ENCODE data around the gene RPS16. TPM values are rescaled to one million over a fixed set of nuclear protein-coding genes. Genes with fewer than 3 reads are reported as not detected.

The RPS16 gene
- total and polyA plus RNA-seq, 9 of the 15 experiments (the other 6 are each of a cell fraction or from before 2014, with no cell fraction given): 82.6 to 3,671 (median 2,204) TPM

DNA sequence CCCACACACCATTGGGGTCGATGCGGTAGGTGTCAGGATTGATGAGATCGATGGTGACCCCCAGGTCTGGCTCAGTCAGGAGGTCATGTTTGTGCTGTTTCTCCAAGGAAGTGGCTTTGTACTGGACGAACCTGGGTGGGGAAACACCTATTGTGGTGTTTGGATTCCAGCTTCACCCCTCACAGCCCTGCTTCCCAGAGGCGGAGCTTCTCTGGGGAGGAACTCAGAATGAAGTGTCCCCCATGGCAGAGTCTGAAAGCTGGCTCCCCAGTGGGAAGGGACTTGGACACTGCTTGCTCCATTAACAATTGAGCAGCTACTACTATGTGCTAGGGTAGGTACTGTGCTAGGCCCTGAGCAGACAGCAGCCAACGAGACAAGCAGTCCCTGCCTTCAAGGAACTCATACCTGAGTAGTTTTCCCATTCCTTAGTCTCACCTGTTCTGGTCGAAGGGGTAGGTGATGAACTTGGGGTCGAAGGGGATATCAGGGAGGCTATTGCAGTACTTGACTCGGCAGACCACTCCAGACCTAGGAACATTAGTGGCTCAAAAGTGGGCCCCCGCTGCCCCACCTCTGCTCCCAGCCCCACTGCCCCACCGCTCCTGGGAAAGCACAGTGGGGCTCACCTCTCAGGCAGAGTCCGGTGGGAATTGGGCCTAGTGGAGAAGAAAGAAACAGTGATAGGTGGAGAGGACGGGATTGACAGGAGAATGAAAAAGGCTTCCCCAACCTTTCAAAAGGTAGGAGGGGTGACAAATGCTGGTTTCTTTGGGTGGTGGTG is 45.9 kb downstream of the RPS16 start:
- peaks cover 27% of the 10 kb centered on the region for H3K79me2 ChIP-seq (ENCODE audit: control insufficient read depth, insufficient read depth, low read length)
- no peaks in the 10 kb centered on the region for H3K9me1 ChIP-seq (ENCODE audit: control insufficient read depth, insufficient read depth, low read length)
- ATAC-seq: no peak
- peaks cover 61% of the 10 kb centered on the region for H3K36me3 ChIP-seq (ENCODE audit: control insufficient read depth, insufficient read depth, low read length)
- H2AFZ ChIP-seq (ENCODE audit: low read depth, low read length): no peak overlapping the region
- in situ Hi-C loops (cut with MboI): no loop called here
- peaks cover 11 to 22% of the 10 kb centered on the region in 2 experiments for H3K4me1 ChIP-seq (replicated peaks in 1 of 2; ENCODE audit: control insufficient read depth in 2 of 2, insufficient read depth in 2 of 2, low read length in 2 of 2)
- no TSS peak for BruUV-seq (replicated peaks)
- H3K9me3 ChIP-seq (replicated peaks; ENCODE audit: control insufficient read depth, insufficient read depth, low read depth, low read length): no peaks in the 10 kb centered on the region
- ChIA-PET CTCF (ENCODE audit: low intra/inter-chr PET ratio) (no interaction called here), POLR2A (interaction anchor here (1.5 to 2.0 kb wide), 4 partner anchors 9 to 43 kb away, joined by 3 to 15 read pairs (median 7); partner anchors contain the start of gene ZFP36)
- intact Hi-C loops (cut with micrococcal nuclease): loop anchor here (2.0 kb wide), 2 partner anchors 45 to 55 kb away; partner anchors contain the start of gene SUPT5H
- 0 out of 2 replicates have a peak, but pooled peaks cover 7% of the 10 kb centered on the region for H4K20me1 ChIP-seq (replicated peaks; ENCODE audit: control insufficient read depth, insufficient read depth, low read length)
- 58% methylated on average over 12 of the region's 13 CpGs for WGBS (ENCODE audit: insufficient coverage, low coverage, missing lambda C conversion rate)
- peak overlapping the region; percentile 97 for H3K4me2 ChIP-seq (ENCODE audit: insufficient read depth, low read length)
- peak overlapping the region; percentile 96 to 97 for H3K9ac ChIP-seq (ENCODE audit: insufficient read depth in 1 of 2, low read depth in 2 of 2, low read length in 2 of 2)
- FAIRE-seq: no peak
- H3K27ac ChIP-seq (ENCODE audit: extremely low read depth, low read depth, low read length): peak overlapping the region; percentile 99; the same call in 2 of the 3 replicates
- DNase-seq (ENCODE audit: extremely low read depth in 1 of 4, low spot score in 3 of 4): no peak
- H3K27me3 ChIP-seq (ENCODE audit: control insufficient read depth in 2 of 2, insufficient read depth in 2 of 2, low read length in 2 of 2): no peaks in the 10 kb centered on the region
- peak overlapping the region; percentile 95 for H3K4me3 ChIP-seq
- TF ChIP-seq MTF1 (CRISPR knock-in tag; IDR thresholded peaks at IDR 0.05; ENCODE audit: borderline replicate concordance) (no peak), BCOR (IDR thresholded peaks at IDR 0.05) (no peak), ARID2 (IDR thresholded peaks at IDR 0.05) (no peak), TARDBP (IDR thresholded peaks at IDR 0.05) (no peak), ZBTB8A (IDR thresholded peaks at IDR 0.05; ENCODE audit: partially characterized antibody) (no peak), HDGF (IDR thresholded peaks at IDR 0.05) (no peak)
- TF ChIP-seq, protein P1, sequence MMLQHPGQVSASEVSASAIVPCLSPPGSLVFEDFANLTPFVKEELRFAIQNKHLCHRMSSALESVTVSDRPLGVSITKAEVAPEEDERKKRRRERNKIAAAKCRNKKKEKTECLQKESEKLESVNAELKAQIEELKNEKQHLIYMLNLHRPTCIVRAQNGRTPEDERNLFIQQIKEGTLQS (IDR thresholded peaks at IDR 0.05): no peak
- TF ChIP-seq, protein P1 (CRISPR knock-in tag; conservative IDR thresholded peaks at IDR 0.05): no peak
- TF ChIP-seq, protein P2, sequence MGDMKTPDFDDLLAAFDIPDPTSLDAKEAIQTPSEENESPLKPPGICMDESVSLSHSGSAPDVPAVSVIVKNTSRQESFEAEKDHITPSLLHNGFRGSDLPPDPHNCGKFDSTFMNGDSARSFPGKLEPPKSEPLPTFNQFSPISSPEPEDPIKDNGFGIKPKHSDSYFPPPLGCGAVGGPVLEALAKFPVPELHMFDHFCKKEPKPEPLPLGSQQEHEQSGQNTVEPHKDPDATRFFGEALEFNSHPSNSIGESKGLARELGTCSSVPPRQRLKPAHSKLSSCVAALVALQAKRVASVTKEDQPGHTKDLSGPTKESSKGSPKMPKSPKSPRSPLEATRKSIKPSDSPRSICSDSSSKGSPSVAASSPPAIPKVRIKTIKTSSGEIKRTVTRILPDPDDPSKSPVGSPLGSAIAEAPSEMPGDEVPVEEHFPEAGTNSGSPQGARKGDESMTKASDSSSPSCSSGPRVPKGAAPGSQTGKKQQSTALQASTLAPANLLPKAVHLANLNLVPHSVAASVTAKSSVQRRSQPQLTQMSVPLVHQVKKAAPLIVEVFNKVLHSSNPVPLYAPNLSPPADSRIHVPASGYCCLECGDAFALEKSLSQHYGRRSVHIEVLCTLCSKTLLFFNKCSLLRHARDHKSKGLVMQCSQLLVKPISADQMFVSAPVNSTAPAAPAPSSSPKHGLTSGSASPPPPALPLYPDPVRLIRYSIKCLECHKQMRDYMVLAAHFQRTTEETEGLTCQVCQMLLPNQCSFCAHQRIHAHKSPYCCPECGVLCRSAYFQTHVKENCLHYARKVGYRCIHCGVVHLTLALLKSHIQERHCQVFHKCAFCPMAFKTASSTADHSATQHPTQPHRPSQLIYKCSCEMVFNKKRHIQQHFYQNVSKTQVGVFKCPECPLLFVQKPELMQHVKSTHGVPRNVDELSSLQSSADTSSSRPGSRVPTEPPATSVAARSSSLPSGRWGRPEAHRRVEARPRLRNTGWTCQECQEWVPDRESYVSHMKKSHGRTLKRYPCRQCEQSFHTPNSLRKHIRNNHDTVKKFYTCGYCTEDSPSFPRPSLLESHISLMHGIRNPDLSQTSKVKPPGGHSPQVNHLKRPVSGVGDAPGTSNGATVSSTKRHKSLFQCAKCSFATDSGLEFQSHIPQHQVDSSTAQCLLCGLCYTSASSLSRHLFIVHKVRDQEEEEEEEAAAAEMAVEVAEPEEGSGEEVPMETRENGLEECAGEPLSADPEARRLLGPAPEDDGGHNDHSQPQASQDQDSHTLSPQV (IDR thresholded peaks at IDR 0.05): no peak
- TF ChIP-seq, protein P3, sequence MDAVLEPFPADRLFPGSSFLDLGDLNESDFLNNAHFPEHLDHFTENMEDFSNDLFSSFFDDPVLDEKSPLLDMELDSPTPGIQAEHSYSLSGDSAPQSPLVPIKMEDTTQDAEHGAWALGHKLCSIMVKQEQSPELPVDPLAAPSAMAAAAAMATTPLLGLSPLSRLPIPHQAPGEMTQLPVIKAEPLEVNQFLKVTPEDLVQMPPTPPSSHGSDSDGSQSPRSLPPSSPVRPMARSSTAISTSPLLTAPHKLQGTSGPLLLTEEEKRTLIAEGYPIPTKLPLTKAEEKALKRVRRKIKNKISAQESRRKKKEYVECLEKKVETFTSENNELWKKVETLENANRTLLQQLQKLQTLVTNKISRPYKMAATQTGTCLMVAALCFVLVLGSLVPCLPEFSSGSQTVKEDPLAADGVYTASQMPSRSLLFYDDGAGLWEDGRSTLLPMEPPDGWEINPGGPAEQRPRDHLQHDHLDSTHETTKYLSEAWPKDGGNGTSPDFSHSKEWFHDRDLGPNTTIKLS (IDR thresholded peaks at IDR 0.05; ENCODE audit: borderline replicate concordance, low read depth): no peak
- TF ChIP-seq, protein P4, sequence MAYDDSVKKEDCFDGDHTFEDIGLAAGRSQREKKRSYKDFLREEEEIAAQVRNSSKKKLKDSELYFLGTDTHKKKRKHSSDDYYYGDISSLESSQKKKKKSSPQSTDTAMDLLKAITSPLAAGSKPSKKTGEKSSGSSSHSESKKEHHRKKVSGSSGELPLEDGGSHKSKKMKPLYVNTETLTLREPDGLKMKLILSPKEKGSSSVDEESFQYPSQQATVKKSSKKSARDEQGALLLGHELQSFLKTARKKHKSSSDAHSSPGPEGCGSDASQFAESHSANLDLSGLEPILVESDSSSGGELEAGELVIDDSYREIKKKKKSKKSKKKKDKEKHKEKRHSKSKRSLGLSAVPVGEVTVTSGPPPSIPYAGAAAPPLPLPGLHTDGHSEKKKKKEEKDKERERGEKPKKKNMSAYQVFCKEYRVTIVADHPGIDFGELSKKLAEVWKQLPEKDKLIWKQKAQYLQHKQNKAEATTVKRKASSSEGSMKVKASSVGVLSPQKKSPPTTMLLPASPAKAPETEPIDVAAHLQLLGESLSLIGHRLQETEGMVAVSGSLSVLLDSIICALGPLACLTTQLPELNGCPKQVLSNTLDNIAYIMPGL (CRISPR knock-in tag; IDR thresholded peaks at IDR 0.05): no peak

Data from K562 (cell line).